Measurements from ENCODE around the gene ST6GALNAC1.

DNA sequence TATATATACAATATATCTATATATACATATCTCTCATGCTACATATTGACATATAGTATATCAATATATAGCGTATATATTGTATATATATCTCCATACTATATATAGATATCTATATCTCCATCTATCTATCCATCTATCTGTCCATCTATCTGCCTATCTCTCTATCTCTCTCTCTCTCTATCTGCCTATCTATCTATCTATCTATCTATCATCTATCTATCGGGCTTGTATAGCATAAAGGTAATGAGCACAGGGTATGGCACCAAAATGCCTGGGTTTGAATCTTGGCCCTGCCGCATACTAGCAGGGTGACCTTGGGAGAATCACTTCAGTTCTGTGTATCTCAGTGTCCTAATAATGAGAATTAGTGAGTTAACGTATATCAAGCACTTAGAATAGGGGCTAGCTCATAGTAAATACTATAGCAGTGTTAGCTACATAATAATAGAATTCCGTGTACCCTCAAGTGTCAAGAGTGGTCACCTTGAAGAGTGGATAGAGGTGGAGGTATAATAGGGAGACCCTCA lies 1.5 kb downstream of the ST6GALNAC1 start:
- TF ChIP-seq, protein P1, sequence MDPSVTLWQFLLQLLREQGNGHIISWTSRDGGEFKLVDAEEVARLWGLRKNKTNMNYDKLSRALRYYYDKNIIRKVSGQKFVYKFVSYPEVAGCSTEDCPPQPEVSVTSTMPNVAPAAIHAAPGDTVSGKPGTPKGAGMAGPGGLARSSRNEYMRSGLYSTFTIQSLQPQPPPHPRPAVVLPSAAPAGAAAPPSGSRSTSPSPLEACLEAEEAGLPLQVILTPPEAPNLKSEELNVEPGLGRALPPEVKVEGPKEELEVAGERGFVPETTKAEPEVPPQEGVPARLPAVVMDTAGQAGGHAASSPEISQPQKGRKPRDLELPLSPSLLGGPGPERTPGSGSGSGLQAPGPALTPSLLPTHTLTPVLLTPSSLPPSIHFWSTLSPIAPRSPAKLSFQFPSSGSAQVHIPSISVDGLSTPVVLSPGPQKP (IDR thresholded peaks at IDR 0.05; ENCODE audit: borderline replicate concordance, low read depth, low read length): no peak
- no peak for TF ChIP-seq CEBPB (IDR thresholded peaks at IDR 0.05; ENCODE audit: low read depth, low read length)
- TF ChIP-seq RCOR1 (IDR thresholded peaks at IDR 0.05; ENCODE audit: insufficient replicate concordance, low read length): no peak
- TF ChIP-seq, protein P2, sequence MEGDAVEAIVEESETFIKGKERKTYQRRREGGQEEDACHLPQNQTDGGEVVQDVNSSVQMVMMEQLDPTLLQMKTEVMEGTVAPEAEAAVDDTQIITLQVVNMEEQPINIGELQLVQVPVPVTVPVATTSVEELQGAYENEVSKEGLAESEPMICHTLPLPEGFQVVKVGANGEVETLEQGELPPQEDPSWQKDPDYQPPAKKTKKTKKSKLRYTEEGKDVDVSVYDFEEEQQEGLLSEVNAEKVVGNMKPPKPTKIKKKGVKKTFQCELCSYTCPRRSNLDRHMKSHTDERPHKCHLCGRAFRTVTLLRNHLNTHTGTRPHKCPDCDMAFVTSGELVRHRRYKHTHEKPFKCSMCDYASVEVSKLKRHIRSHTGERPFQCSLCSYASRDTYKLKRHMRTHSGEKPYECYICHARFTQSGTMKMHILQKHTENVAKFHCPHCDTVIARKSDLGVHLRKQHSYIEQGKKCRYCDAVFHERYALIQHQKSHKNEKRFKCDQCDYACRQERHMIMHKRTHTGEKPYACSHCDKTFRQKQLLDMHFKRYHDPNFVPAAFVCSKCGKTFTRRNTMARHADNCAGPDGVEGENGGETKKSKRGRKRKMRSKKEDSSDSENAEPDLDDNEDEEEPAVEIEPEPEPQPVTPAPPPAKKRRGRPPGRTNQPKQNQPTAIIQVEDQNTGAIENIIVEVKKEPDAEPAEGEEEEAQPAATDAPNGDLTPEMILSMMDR (conservative IDR thresholded peaks at IDR 0.05; ENCODE audit: low read depth, low read length): no peak
- TF ChIP-seq MAFK (IDR thresholded peaks at IDR 0.05; ENCODE audit: low read depth, low read length): no peak
- TF ChIP-seq POLR2A (IDR thresholded peaks at IDR 0.05; ENCODE audit: low read depth, low read length): no peak
